ENCODE measurements around the gene PTBP1.
"Not testable (repeated sequence)": the region's sequence is repeated elsewhere in the genome, so short reads cannot be mapped to it uniquely, and the experiment has no call there.

PTBP1 gene

DNA sequence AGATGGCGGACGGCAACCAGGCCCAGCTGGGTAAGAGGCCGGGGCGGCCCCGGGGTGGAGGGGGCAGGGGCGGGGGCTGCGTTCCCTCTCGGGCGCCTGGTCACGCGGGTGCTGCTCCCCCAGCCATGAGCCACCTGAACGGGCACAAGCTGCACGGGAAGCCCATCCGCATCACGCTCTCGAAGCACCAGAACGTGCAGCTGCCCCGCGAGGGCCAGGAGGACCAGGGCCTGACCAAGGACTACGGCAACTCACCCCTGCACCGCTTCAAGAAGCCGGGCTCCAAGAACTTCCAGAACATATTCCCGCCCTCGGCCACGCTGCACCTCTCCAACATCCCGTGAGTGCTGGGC lies 11.1 kb downstream of the PTBP1 start:
- DNase-seq (ENCODE audit: low read depth in 2 of 3, low spot score in 2 of 3) = no peak

DNA sequence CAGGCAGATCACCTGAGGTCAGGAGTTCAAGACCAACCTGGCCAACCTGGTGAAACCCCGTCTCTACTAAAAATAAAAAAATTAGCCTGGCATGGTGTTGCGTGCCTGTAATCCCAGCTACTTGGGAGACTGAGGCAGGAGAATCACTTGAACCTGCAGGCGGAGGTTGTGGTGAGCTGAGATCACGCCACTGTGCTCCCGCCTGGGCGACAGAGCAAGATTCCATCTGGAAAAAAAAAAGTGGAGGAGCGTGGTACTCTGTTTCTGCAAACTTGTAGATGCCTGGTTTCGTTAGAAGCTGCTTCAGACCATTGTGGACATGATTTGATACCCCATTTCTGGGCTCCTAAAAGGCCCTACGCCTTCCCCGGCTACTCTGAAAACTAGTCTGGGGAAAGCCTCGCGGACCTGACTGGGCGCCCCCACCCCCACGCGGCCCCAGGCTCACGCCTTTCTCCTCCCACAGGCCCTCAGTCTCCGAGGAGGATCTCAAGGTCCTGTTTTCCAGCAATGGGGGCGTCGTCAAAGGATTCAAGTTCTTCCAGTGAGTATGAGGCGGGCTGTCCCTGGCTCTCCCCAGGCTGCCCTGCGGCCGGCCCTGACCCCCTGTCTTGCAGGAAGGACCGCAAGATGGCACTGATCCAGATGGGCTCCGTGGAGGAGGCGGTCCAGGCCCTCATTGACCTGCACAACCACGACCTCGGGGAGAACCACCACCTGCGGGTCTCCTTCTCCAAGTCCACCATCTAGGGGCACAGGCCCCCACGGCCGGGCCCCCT lies 13.0 kb downstream of the PTBP1 start:
- no peak for DNase-seq (ENCODE audit: low read depth in 2 of 3, low spot score in 2 of 3)

DNA sequence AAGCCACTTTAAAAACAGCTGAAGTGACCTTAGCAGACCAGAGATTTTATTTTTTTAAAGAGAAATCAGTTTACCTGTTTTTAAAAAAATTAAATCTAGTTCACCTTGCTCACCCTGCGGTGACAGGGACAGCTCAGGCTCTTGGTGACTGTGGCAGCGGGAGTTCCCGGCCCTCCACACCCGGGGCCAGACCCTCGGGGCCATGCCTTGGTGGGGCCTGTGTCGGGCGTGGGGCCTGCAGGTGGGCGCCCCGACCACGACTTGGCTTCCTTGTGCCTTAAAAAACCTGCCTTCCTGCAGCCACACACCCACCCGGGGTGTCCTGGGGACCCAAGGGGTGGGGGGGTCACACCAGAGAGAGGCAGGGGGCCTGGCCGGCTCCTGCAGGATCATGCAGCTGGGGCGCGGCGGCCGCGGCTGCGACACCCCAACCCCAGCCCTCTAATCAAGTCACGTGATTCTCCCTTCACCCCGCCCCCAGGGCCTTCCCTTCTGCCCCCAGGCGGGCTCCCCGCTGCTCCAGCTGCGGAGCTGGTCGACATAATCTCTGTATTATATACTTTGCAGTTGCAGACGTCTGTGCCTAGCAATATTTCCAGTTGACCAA lies 13.7 kb downstream of the PTBP1 start:
- DNase-seq (ENCODE audit: low read depth in 2 of 3, low spot score in 2 of 3) = no peak

DNA sequence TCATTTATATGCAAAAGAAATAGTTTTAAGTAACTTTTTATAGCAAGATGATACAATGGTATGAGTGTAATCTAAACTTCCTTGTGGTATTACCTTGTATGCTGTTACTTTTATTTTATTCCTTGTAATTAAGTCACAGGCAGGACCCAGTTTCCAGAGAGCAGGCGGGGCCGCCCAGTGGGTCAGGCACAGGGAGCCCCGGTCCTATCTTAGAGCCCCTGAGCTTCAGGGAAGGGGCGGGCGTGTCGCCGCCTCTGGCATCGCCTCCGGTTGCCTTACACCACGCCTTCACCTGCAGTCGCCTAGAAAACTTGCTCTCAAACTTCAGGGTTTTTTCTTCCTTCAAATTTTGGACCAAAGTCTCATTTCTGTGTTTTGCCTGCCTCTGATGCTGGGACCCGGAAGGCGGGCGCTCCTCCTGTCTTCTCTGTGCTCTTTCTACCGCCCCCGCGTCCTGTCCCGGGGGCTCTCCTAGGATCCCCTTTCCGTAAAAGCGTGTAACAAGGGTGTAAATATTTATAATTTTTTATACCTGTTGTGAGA lies 14.3 kb downstream of the PTBP1 start:
- DNase-seq (ENCODE audit: low read depth in 2 of 3, low spot score in 2 of 3) = no peak

DNA sequence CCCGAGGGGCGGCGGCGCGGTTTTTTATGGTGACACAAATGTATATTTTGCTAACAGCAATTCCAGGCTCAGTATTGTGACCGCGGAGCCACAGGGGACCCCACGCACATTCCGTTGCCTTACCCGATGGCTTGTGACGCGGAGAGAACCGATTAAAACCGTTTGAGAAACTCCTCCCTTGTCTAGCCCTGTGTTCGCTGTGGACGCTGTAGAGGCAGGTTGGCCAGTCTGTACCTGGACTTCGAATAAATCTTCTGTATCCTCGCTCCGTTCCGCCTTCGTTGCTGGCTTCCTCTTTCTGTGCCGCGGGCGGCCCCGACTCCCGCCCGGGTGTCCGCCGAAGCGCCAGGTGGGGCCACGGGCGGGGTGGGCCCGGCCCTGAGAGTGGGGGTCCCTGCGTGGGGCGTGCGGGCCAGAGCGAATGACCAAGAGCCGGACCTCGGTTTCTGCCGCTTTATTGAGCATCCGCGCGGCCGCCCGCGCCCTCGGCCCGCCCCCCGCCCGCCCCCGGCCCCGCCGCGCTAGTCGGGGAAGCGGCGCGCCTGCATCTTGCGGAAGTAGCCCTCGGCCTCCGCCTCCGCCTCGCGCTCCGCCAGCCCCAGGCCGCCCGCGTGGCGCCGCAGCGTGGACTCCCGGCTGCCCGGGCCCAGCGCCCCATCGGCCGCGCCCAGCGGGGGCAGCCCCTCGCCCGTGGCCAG lies 14.9 kb downstream of the PTBP1 start:
- no peak for DNase-seq (ENCODE audit: low read depth in 2 of 3, low spot score in 2 of 3)

DNA sequence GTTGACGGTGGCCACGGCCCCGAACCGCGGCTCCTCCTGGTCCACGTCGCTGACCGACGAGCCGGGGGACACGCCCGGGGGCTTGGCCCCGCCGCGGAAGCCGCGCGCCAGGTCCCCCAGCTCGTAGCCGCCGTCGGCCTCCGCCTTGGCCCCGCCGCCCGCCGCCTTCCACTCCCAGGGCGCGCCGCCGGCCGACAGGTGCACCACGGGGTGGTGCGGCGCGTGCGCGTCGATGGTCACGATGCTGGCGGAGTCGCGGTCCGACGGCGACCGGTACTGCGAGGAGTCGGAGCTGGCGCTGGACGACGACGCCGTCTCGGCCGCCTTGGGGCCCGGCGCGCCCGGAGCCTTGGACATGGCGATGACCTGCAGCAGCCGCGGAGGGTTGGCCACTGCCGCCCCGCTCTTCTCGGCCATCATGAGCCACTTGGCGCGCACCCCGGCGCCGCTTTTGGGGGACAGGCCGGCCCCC lies 15.5 kb downstream of the PTBP1 start:
- no peak for DNase-seq (ENCODE audit: low read depth in 2 of 3, low spot score in 2 of 3)

DNA sequence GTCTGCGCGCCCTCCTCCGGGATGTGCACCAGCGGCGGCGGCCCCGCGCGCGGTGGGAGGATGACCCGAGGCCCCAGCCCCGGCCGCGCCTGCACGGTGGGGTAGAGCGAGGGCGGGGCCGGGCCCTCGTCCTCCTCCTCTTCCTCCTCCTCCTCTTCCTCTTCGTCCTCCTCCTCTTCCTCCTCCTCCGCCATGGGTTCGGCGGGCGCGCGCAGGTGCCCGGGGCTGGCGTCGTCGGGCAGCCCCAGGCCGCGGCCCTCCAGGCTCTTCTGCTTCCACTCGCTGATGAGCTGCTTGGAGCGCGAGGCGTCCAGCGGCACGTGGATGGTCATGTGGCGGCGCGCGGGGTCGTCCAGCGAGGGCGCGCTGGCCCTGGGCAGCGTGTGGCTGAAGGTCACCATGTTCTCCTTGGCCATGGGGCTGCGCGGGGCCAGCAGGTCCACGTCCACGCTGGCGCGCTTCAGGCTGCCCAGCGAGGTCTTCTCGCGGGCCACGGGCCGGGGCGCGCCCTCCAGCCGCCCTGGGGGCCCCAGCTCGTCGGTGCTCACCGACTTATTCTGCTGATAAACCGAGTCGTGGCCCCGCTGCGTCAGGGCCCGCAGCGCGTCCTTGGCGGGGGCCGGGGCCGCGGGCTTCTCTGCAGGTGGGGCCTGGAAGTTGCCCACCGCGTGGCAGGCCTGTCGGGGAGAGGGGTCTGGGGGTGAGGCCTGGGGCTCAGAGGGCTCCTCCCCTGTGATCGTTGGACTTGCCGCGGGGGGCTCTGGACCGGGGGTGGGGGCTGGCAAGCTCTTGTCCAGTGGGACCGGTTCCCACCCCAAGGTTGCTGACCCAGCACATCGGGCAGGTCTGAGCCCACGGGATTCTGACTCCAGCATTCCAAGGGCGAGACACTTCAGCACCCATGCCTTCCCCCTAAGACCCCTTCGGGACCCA lies 16.2 kb downstream of the PTBP1 start:
- no peak for DNase-seq (ENCODE audit: low read depth in 2 of 3, low spot score in 2 of 3)

DNA sequence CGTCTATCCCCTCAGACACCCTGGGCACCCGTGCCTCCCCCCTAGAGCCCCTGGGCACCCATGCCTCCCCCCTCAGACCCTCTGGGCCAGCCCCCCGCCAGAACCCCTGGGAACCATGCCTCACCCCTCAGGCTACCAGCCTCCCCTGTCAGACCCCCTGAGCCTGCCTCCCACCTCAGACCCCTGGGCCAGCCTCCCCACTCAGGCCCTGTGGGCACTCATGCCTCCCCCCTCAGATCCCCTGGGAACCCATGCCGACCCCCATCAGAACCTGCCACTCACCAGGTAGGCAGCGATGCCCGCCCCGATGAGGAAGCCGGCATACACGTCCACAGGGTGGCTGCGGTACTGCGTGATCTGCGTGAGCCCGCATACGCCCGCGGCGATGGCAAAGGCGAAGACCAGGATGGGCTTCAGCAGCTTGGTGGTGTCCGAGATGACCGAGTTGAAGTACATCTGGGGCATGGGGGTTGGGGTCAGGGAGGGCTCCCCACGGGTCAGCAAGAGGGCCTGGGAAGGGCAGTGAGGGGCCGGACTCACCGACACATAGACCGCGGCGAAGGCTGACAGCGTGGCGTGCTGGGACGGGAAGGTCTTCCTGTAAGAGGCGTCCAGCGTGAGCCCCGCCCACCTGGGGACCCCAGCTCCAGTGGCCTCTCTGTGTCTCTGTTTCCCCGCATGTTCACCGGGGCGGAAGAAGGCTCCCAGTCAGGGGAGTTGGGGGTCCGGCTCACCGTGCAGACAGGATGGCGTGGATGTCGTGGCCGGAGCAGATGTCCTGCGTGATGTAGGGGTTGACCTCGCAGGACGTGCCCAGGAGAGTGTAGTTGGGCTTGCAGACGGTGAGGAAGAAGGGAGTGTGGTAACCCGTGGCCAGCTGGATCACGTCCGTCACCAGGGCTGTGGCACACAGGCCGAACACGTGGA lies 17.2 kb downstream of the PTBP1 start:
- no peak for DNase-seq (ENCODE audit: low read depth in 2 of 3, low spot score in 2 of 3)

DNA sequence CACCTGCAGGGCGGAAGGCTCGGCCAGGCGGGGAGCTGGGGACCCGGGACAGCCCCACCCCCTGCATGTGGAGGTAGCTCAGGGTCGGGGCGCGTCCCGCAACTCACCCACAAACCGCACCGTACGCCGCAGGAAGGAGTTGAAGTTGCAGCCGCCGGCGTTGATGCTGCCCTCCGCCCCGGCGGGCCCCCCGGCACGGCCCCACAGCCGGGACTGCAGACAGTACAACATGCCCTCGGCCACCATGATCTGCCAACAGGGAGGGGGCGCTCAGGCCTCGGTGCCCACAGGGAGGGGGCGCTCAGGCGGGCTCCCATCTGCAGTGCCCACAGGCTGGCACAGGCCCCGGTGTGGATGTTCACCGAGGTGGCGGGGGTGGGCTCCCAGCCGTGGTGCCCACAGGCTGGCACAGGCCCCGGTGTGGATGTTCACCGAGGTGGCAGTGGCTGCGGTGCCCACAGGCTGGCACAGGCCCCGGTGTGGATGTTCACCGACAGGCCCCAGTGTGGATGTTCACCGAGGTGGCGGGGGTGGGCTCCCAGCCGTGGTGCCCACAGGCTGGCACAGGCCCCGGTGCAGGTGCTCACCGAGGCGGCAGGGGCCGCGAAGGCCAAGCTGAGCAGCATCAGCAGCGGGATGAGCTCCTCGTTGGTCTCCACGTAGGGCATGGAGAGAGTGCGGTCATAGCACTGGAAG lies 18.0 kb downstream of the PTBP1 start:
- no peak for DNase-seq (ENCODE audit: low read depth in 2 of 3, low spot score in 2 of 3)

DNA sequence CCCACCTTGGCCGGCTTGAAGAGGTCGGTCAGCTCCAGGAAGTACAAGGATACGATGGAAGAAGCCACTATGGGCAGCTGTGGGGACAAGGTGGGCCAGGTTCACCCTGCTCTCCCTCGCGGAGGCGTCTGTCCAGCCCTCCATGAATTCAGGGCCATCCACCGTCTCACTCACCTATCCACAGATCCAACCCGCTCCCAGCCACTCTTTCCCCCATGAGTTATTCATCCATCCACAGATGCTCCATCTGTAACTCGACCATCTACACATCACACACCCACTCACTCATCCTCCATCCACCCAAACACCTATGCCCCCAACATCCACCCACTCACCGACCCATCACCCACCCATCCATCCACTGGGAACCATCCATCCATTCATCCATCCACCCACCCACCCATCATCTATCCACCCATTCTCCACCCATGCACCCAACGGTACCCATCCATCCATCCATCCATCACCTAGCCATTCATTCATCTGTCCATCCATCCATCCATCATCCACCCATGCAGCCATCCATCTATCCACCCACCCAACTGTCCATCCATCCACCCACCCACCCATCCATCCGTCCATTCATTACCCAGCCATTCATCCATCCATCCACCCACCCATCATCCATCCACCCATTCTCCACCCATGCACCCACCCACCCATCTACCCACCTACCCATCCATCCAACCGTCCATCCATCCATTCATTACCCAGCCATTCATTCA lies 18.7 kb downstream of the PTBP1 start:
- DNase-seq (ENCODE audit: low read depth in 2 of 3, low spot score in 2 of 3) = no peak

DNA sequence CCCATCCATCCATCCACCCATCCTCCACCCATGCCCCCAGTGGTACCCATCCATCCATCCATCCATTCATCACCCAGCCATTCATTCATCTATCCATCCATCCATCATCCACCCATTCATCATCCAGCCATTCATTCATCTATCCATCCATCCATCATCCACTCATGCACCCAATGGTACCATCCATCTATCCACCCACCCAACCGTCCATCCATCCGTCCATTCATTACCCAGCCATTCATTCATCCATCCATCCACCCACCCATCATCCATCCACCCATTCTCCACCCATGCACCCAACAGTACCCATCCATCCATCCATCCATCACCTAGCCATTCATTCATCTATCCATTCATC lies 19.2 kb downstream of the PTBP1 start:
- DNase-seq (ENCODE audit: low read depth in 2 of 3, low spot score in 2 of 3) = no peak

DNA sequence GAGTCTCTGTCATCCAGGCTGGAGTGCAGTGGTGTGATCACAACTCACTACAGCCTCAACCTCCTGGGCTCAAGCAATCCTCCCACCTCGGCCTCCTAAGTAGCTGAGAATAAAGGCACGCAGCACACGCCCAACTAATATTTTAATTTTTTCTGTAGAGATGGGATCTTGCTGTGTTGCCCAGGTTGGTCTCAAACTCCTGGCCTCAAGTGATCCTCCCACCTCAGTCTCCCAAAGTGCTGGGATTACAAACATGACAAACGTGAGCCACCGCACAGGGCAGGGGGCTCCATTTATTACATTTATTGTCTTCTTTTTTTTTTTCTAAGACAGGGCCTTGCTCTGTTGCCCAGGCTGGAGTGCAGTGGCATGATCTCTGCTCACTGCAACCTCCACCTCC lies 23.0 kb downstream of the PTBP1 start:
- DNase-seq (ENCODE audit: low read depth in 2 of 3, low spot score in 2 of 3) = not testable (repeated sequence)

DNA sequence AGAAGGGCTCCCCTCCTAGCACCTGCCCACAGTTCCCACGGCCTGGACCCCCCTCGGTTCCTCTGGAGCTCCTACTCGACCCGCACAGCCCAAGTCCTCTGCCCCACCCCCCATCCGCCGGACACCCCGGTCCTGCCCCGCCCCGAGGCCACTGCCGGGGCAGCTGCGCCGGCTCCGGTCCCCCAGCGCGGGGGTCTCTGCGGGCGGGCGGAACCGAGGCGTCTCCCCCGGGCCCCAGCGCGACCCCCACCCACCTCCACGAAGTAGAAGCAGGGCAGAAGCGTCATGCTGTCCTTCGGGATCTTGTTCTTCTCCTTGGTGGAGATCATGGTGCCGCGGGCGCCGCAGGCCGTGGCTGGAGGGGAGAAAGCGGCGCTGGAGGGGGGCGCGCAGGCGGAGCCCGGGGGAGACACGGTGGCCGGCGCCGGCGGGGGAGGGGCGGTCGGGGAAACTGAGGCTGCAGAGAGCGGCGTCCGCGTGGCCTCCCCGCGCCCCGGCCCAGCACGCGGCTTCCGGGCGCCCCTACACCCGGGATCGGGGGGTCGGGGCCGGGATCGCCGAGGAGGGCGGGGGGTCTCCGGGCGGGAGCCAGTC lies 24.1 kb downstream of the PTBP1 start:
- no peak for DNase-seq (ENCODE audit: low read depth in 2 of 3, low spot score in 2 of 3)

DNA sequence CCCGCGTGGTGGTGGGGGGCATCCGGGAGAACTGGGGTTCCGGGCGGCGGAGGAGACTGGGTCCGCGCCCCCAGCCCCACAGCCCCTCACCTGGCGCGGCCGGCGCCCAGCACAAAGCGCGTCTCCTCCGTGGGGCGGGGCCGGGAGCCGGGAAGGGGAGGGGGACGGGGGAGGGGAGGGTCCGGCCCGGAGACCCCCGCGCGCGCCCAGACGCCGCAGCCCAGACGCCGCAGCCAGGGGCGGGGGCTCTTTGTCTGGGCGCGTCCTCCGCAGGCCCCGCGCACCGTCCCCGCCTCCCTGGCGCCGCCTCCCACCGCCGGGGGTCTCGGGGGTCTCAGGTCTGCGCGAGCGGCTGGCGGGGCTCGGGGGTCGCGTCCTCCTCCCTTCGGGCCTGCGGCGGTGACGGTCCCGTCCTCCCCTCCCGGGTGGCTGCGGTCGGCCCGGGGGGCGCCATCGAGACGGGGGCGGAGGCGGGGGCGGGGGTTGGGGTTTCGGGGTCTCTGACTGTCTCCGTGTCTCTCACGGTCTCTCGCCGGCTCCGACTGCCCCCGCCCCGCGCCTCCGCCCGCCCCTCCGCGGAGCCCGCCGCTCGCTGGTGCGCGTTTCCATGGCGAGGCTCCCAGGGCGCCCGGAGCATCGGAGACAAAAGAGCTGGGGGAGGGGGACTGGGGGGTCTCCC lies 24.7 kb downstream of the PTBP1 start, which contains the start of gene PLPPR3:
Gene PLPPR3 (minus strand): TSS at position 131 of the 679 bp plus-strand sequence. CDS start 396 bp downstream, outside the sequence.
- no peak for DNase-seq (ENCODE audit: low read depth in 2 of 3, low spot score in 2 of 3)

DNA sequence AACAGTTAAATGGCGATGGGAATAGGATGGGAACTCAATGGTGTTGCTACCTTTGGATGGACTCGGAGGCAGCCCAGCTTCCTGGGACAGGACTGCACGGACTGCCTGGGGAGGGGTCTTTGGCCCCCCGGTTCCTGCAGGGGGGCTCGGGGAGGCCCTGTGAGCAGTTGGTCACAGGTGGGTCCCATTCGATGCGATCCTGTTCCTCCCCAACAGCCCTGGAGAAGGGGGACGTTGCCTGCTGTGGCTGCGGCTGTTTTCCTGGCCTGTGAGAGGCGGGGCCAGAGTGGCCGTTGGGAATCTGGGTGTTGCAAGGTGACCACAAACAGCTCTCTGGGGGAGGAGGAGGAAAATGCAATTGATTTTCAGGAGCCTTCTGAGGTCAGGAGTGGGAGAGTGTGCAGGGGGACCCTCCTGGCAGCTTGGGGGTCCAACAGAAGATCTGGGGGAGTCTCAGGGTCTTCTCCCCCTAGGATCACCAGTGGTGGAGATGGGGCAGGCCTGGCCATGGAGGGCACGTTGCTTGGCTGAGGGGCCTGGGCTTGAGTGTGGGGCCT lies 26.4 kb downstream of the PTBP1 start:
- no peak for DNase-seq (ENCODE audit: low read depth in 2 of 3, low spot score in 2 of 3)

DNA sequence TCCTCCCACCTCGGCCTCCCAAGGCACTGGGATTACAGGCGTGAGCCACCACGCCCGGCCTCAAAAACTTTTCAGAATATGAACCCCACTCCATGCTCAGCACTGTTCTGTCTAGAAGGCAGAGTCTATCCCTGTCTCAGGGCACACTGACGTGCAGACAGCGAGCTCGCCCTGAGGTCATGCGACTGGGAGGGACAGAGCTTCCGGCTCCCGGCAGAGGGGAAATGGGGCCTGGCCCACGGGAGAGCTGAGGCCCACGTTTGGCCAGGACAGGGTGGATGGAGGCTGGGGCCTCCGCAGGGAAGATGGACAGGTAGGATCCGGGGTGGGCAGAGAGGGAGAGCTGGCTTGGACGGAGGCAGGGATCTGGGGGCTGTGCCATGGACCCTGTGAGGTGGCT lies 27.6 kb downstream of the PTBP1 start:
- no peak for DNase-seq (ENCODE audit: low read depth in 2 of 3, low spot score in 2 of 3)

DNA sequence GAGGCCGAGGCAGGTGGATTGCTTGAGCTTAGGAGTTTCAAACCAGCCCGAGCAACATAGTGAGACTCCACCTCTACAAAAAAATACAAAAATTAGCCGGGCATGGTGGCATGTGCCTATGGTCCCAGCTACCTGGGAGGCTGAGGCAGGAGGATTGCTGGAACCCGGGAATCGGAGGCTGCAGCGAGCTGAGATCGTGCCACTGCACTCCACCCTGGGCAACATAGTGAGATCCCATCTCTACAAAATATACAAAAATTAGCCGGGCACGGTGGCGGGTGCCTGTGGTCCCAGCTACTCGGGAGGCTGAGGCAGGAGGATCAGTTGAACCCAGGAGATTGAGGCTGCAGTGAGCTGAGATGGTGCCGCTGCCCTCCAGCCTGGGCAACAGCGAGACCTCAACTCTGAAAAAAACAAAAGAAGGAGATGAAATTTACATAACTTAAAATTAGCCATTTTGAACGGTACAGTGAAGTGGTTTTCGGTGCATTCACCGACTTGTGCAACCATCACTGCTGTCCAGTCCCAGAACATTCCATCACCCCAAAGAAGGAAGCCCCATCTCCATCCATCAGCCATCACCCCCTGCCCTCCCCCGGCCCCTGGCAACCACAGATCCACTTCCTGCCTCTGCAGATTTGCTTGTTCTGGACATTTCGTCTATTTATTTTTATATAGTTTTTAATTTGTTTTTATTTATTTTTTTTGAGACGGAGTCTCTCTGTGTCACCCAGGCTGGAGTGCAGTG lies 28.8 kb downstream of the PTBP1 start:
- DNase-seq (ENCODE audit: low read depth in 2 of 3, low spot score in 2 of 3) = no peak
